Fibroblast of peridontal ligament (primary cell): ENCODE results near the gene THAP11.

Source experiments
- DNase-seq: peaks from one replicate; pipeline ENCODE4 v3.0.0-alpha.2; 2010; ENCODE audit errors: extremely low read depth

The THAP11 gene

GRCh38 chr16:67883146-67883871, 41.2 kb downstream of the THAP11 start:
- DNase-seq = no peak

GRCh38 chr16:67883872-67884261, 41.7 kb downstream of the THAP11 start:
- DNase-seq = peak; percentile 21

- peak; percentile 83 for DNase-seq
Measured at GRCh38 chr16:67884684-67885083, 42.6 kb downstream of the THAP11 start, which contains the start of gene NRN1L. Gene NRN1L, plus strand, starts transcription at chr16:67884885. Its CDS starts 19 bp downstream, at chr16:67884904.

GRCh38 chr16:67885545-67885944, 43.4 kb downstream of the THAP11 start:
- DNase-seq = no peak

GRCh38 chr16:67885976-67886375, 43.9 kb downstream of the THAP11 start:
- DNase-seq = no peak

GRCh38 chr16:67886387-67886786, 44.3 kb downstream of the THAP11 start:
- DNase-seq = no peak

GRCh38 chr16:67888331-67888730, 46.2 kb downstream of the THAP11 start:
- no peak for DNase-seq

GRCh38 chr16:67892375-67892774, 50.3 kb downstream of the THAP11 start:
- no peak for DNase-seq

GRCh38 chr16:67892899-67893742, 51.0 kb downstream of the THAP11 start, which contains the start of gene PSKH1:
Gene PSKH1, plus strand, starts transcription at chr16:67893254. Its CDS starts 15,496 bp downstream, at chr16:67908750.
- peak; percentile 89 for DNase-seq
